Body of pancreas (tissue), 4 donors: ENCODE measurements around the gene STIM1.

Source experiments
- CTCF ChIP-seq, 7 experiments: fragments of 450-650 bp in 4 of 7; fragments of 200-600 bp in 3 of 7; sonication (generic) in 3 of 7; IDR thresholded peaks; one replicate each; pipeline ENCODE4 v1.5.1; 2016 to 2019; ENCODE audit warnings: antibody characterized with exemption in 7 of 7
- POLR2A ChIP-seq, 3 donors: fragments of 450-650 bp; IDR thresholded peaks; one replicate each; pipeline ENCODE4 v1.6.1; 2016; ENCODE audit warnings: antibody characterized with exemption in 3 of 3, mild to moderate bottlenecking in 2 of 3

DNA sequence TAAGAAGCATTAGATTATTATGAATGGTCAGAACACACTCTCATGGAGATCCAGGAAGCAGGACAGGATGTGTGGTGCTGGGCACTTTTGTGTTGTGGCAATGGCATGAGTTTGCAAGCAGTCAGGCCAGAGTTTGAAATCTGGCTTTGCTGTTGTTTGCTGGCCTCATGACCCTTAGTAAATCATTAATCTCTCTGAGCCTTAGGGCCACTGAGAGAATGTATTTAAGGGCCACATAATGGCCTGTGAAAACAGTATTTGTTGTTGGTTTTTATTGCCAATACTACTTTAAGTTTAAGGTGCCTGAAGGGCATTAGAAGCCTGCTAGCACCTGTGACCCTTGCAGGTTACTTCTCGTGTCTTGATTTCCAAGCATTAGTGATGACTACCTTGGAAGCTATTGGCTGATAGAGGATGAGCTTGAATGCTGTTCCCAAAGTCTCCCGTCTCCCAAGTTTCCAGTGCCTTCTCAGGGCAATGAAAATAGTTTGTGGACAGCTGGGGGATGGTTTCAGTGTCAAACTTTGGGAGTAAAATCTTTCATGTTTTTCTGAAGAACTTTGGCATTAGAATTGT, 24.6 kb downstream of the STIM1 start:
- TF ChIP-seq CTCF (IDR thresholded peaks at IDR 0.05) (no peak), POLR2A (IDR thresholded peaks at IDR 0.05) (no peak)
